ENCODE results near the gene LHFPL4.

Gene LHFPL4

DNA sequence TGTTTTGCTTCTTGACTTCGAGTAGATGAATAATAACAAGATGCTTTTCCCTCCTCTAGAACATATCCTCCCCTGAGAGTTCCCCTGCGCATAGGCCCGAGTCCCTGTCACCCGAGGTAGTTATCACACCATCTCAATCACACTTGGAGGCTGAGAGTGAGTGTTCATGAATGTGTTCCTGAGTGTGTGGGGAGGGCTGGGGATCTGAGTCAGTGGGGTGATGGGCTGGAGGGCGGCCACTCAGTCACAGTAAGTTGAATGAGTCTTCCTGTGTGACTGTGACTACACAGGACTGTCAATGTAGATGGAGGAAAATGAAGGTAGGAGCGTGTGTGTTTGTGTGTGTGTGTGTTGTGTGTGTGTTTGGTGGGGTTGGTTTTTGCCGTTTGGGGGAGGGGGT is 85.2 kb downstream of the LHFPL4 start:
- peak; percentile 24 for DNase-seq

DNA sequence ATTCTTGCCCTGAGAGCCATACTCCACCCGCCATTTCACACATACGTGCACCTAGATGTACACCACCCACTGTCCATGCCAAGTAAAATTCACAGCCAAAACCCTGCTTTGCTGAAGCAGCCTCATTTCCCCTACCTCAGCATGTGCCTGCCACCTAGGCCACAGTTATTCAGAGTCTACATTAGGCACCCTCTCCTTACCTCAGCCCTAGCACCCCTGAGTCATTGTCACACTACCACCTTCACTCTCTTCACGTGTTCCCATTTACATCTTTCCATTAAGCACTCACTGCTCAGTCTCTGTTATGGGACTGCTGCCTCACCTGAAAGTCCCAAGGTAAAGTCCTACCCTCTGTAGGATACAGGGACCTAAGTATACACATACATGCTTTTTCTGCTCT is 86.2 kb downstream of the LHFPL4 start:
- no peak for DNase-seq

- DNase-seq = no peak
Measured at GRCh38 chr3:9455596-9456131, 98.0 kb downstream of the LHFPL4 start.

DNA sequence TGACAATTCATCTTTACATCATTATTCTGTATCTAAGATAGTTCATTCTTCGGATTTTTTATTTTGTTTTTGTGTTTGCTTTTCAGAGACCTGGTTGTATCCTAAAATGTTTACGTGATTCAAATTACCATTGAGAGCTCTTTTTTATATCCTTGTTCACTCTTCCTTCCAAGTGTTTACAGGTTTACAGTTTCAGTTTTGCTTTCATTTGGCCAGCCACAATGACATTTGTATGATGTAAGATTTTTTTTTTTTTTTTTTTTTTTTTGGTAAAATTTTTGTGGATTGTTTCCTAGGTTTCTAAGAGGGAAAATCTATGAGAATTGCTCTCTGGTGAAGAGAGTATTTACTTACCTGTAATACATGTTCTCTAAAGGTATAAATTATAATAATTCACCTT is 101.2 kb downstream of the LHFPL4 start:
- DNase-seq = peak; percentile 29

DNA sequence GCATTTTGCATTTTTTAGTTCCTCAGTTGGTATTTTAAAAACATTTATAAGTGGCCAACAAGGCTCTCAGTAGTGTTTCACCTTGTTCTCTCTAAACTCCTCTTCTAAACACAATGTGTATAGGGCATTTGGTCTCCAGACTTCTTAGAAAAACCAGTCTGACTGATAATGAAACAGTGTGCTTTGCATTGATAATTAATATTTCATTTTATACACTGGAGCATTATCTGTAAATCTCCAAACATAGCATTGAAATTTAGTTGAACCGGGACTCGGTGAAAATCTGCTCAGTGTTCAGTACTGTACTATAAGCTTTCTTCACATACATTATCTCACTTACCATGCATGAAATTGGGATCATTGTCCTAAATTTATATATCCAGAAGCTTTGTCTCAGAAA is 102.6 kb downstream of the LHFPL4 start:
- DNase-seq = peak; percentile 15

DNA sequence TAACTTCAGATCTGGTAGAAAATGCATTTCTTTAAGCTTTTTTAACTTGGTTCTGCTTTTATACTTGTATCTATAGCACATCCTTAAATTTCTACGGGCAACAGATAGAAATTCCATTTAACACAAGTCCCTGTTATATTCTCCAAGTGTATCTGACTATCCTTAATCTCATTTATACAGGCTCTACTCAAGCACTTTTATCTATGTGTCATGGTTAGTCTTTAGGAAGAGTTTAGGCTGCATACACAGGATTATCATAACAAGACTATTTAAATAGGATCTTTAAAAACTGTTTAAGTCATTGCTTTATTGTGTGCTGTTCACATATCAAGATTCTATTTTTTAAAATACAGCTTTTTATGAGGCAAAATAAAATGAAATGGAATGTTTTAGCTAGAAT is 103.5 kb downstream of the LHFPL4 start:
- no peak for DNase-seq

DNA sequence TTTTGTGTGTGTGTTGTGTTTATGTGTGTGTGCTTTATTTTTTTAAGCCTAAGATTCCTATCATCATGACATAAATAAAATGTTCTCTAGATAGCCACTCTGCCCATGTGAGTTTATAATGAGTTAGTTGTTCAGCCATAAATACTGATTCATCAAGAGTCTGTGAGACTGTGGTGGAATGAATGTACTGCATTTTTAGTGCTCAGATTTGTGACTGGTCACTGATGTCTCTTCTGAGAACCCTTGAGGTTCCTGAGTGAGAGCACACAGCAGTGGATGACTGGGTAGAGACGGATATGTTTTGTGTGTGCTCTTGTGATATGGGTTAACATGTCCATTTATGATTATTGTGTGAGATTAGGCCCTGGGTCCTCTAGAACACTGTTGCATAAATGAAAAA is 105.0 kb downstream of the LHFPL4 start:
- peak; percentile 17 for DNase-seq

Data from activated CD4-positive, alpha-beta T cell treated with anti-CD3 and anti-CD28 coated beads, Interleukin-2, Interleukin-6, amounts not matched to agents 100 ng/mL and 50 ng/mL, durations not matched to agents 16 hours and 8 hours (primary cell).